Measurements from ENCODE around the gene RFWD3.
"Not testable (repeated sequence)": the region's sequence is repeated elsewhere in the genome, so short reads cannot be mapped to it uniquely, and the experiment has no call there.

RFWD3 gene

GRCh38 chr16:74666010-74666421 lies 661 bp downstream of the RFWD3 start:
- no peak for DNase-seq (ENCODE audit: low read depth)

GRCh38 chr16:74661064-74661463 lies 5.6 kb downstream of the RFWD3 start:
- no peak for DNase-seq (ENCODE audit: low read depth)

GRCh38 chr16:74660383-74660782 lies 6.3 kb downstream of the RFWD3 start:
- no peak for DNase-seq (ENCODE audit: low read depth)

- DNase-seq (ENCODE audit: low read depth) = no peak
Measured at GRCh38 chr16:74659041-74659440, 7.6 kb downstream of the RFWD3 start.

GRCh38 chr16:74657870-74658642 lies 8.6 kb downstream of the RFWD3 start:
- no peak for DNase-seq (ENCODE audit: low read depth)

- no peak for DNase-seq (ENCODE audit: low read depth)
Measured at GRCh38 chr16:74654536-74655050, 12.1 kb downstream of the RFWD3 start.

- DNase-seq (ENCODE audit: low read depth) = not testable (repeated sequence)
Measured at GRCh38 chr16:74652883-74653282, 13.8 kb downstream of the RFWD3 start.

- no peak for DNase-seq (ENCODE audit: low read depth)
Measured at GRCh38 chr16:74652249-74652648, 14.4 kb downstream of the RFWD3 start.

GRCh38 chr16:74651841-74652240 lies 14.8 kb downstream of the RFWD3 start:
- no peak for DNase-seq (ENCODE audit: low read depth)

- DNase-seq (ENCODE audit: low read depth) = no peak
Measured at GRCh38 chr16:74650966-74651567, 15.6 kb downstream of the RFWD3 start.

- DNase-seq (ENCODE audit: low read depth) = no peak
Measured at GRCh38 chr16:74649839-74650504, 16.7 kb downstream of the RFWD3 start.

- no peak for DNase-seq (ENCODE audit: low read depth)
Measured at GRCh38 chr16:74641969-74642368, 24.7 kb downstream of the RFWD3 start.

GRCh38 chr16:74637742-74638453 lies 28.8 kb downstream of the RFWD3 start:
- no peak for DNase-seq (ENCODE audit: low read depth)

GRCh38 chr16:74635303-74635702 lies 31.4 kb downstream of the RFWD3 start:
- DNase-seq (ENCODE audit: low read depth) = no peak

GRCh38 chr16:74633686-74634085 lies 33.0 kb downstream of the RFWD3 start:
- no peak for DNase-seq (ENCODE audit: low read depth)

GRCh38 chr16:74627506-74628220 lies 39.0 kb downstream of the RFWD3 start:
- DNase-seq (ENCODE audit: low read depth) = no peak

GRCh38 chr16:74626741-74627416 lies 39.8 kb downstream of the RFWD3 start:
- DNase-seq (ENCODE audit: low read depth) = no peak

- DNase-seq (ENCODE audit: low read depth) = no peak
Measured at GRCh38 chr16:74625500-74626350, 41.0 kb downstream of the RFWD3 start.

- no peak for DNase-seq (ENCODE audit: low read depth)
Measured at GRCh38 chr16:74623839-74624235, 42.8 kb downstream of the RFWD3 start.

- no peak for DNase-seq (ENCODE audit: low read depth)
Measured at GRCh38 chr16:74623214-74623838, 43.4 kb downstream of the RFWD3 start.
